GM19240 (cell line): Measurements from ENCODE around the gene FREM1.

ENCODE experiments used
- DNase-seq: peaks from one replicate; pipeline ENCODE4 v3.0.0; 2011; ENCODE audit warnings: low spot score; ENCODE audit not compliant: insufficient read length

Gene FREM1

GRCh38 chr9:14814249-14814628, 96.0 kb downstream of the FREM1 start:
- no peak for DNase-seq

GRCh38 chr9:14813336-14814248, 96.6 kb downstream of the FREM1 start:
- DNase-seq: no peak

DNA sequence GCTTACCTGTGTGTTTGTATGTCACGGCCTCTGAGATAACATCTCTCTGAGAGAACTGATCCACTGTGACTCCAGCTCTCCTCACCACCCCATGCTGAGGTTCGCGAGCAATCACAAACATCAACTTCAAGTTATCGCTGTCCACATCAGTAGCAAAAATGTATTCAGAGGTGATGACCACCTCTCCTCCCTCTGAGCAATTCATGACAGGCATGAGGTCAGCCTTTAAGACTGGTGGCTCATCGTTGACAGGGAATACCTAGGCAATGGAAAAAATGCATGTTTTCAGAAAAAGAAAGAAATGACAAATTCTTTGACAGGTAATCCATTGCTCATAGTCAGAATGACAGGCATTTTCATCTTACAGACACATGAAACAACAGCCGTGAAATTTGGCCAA, 97.4 kb downstream of the FREM1 start:
- no peak for DNase-seq

DNA sequence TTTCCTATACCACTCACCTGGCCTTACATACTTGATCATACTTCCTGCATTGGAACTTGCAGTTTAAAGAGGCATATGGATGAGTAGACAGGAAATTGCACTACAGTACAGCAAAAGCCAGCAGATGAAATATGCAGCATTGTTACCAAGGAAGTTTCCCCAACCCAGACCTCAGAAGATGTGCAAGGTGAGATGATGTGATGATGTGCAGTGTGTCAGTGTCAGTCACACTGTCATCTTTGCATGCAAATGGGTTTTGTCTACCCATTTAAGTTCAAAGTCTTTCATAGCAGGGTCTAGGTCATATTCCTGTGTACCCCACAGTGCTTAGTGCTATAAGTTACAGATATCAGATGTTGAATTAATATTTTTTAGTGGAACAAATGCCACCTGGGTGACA, 98.4 kb downstream of the FREM1 start:
- DNase-seq: no peak

DNA sequence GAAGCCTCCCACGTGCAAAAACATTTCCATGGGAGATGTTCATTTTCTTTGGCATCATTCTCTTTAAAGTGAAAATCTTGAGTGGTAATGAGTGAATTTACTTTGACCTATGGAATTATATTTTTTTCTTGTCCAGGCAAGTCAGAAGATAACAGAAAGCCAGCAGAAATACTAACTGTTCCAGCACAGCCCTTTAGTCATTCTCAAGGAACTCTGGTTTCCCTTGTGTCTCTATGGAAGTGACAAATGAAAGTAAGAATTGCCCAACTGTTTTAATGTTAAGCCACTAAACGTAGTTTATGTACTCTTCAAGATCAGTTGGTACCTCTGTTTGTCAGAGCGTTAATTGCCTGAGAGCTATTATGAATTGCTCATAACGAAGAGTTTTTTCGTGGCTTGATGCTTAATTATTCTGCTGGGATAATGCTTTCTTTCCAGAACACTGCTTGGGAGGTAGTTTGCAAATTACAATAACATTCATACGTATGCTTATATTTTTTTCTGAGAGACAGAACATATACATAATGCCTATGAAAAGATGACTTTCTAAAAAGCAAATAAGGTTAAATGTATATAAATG, 103.2 kb downstream of the FREM1 start:
- DNase-seq: no peak

DNA sequence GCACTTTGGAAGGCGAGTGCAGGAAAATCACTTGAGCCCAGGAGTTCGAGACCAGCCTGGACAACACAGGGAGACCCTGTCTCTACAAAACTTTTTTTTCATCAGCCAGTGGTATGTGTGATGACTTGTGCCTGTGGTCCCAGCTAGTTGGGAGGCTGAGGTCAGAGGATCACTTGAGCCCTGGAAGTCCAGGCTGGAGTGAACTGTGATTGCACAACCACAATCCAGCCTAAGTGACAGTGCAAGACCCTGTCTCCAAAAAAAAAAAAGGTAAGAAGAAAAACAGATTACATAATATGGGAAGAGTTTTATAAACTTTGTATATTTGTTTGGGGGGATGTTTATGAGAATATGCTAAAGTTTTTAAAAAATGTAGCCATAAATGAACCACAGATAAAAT, 111.2 kb downstream of the FREM1 start:
- no peak for DNase-seq

DNA sequence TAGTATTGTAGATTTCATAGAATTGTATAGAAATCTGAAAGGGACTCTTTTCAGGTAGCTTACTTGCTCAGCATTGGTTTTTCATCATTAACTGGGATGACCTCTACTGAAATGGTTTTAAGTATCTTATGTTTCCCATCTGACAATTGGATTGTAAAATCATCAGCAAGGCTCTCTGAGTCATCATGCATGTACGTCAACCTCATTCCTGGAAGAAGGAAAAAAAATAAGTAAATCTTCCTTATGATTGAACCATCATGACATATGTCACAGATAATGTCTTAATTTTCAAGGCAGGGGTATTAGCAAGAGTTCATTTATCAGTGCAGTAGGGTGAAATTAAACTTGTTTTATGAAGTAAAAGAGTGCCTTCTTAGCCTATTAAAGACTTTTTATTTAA, 112.8 kb downstream of the FREM1 start:
- no peak for DNase-seq

GRCh38 chr9:14793389-14793788, 116.8 kb downstream of the FREM1 start:
- no peak for DNase-seq

DNA sequence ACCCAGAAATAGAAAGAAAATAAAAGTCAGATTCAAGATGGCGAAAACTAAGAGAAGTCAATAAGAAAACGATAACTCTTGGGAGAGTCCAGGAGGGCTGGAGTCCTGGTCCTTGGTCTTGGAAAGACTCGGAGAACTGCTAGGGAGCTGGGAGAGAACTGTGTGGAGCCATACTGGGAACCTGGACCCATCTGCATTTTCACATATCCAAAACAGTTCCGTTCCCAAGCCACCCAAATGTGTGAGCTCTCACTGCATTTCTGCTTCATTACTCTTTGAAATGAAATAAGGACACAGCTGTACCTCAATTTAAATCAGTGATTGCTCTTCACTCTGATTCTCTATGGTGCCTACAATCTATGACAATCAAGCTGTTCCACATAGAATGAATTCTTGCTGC, 119.6 kb downstream of the FREM1 start:
- no peak for DNase-seq

DNA sequence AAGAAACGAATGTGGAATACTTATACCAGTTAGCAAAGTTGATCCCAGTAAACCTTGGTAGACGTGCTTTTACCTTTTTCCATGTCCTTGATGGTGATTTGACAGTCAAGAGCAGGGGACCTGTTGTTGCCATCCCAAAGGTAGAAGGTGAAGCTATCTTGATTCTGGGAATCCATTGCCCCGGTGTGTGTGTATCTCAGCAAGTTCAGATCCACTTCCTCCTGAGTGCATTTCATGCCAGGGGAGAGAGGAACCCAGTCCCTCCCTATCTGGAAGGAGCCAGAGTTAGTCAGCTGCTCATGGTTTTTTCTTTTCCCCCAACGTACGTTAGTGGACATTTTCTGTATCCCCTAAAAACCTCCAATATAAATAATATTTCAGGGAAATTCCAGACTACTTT, 121.4 kb downstream of the FREM1 start:
- no peak for DNase-seq

DNA sequence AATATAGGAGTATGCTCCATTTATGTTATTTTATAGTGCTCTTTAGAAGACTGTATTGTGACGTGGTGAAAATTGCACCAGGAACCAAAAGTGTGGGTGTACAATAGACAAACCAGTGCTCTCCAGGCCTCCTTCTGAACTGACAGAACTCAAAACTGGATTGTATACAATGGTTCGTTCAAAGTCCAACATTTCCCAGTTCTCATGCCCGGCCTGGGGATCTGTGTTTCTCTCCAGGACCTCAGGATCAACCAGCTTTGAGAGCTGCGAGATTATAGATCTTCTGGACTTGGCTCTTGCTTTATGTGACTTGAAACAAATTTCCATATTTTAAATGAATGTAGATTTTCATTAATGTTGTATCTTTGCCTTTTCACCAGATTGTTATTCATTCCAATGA, 126.9 kb downstream of the FREM1 start:
- no peak for DNase-seq

GRCh38 chr9:14782286-14783051, 127.8 kb downstream of the FREM1 start:
- no peak for DNase-seq

GRCh38 chr9:14780693-14781092, 129.5 kb downstream of the FREM1 start:
- DNase-seq: no peak

GRCh38 chr9:14780251-14780650, 130.0 kb downstream of the FREM1 start:
- DNase-seq: no peak

- no peak for DNase-seq
Observed at GRCh38 chr9:14779566-14780022, 130.6 kb downstream of the FREM1 start.

- no peak for DNase-seq
Observed at GRCh38 chr9:14778565-14778964, 131.7 kb downstream of the FREM1 start.

GRCh38 chr9:14775917-14776316, 134.3 kb downstream of the FREM1 start:
- DNase-seq: no peak

GRCh38 chr9:14770592-14770991, 139.6 kb downstream of the FREM1 start:
- no peak for DNase-seq

- no peak for DNase-seq
Observed at GRCh38 chr9:14769230-14769571, 141.0 kb downstream of the FREM1 start.

GRCh38 chr9:14768405-14769229, 141.6 kb downstream of the FREM1 start:
- no peak for DNase-seq

- no peak for DNase-seq
Observed at GRCh38 chr9:14766299-14766698, 143.9 kb downstream of the FREM1 start.
